H9 (cell line): Measurements from ENCODE around the gene UBE3A. TPM values are rescaled to one million over a fixed set of nuclear protein-coding genes. Genes with fewer than 3 reads are reported as not detected.

ENCODE experiments used
- DNase-seq: peaks from one replicate; pipeline ENCODE4 v3.0.0-alpha.2; 2017
- H2AFZ ChIP-seq: one replicate; pipeline ENCODE4 v1.6.1; 2013; ENCODE audit warnings: mild to moderate bottlenecking, low read length, control low read depth, moderate library complexity
- H2AK5ac ChIP-seq: 2 replicates; pipeline ENCODE4 v1.6.1; 2013; ENCODE audit warnings: low read length, control low read depth, mixed read lengths; ENCODE audit not compliant: insufficient read length
- H2BK120ac ChIP-seq: one replicate; pipeline ENCODE4 v1.6.1; 2013; ENCODE audit warnings: low read depth, mild to moderate bottlenecking, low read length, control low read depth, inconsistent platforms; ENCODE audit not compliant: poor library complexity, severe bottlenecking
- H2BK12ac ChIP-seq: 2 replicates; pipeline ENCODE4 v1.6.1; 2013; ENCODE audit warnings: low read length, control low read depth, mixed read lengths, low read depth; ENCODE audit not compliant: insufficient read length
- H2BK15ac ChIP-seq: 2 replicates; pipeline ENCODE4 v1.6.1; 2013; ENCODE audit warnings: low read depth, low read length, control low read depth
- H2BK20ac ChIP-seq: one replicate; pipeline ENCODE4 v1.6.1; 2013; ENCODE audit warnings: low read depth, mild to moderate bottlenecking, low read length, control low read depth, inconsistent platforms; ENCODE audit not compliant: poor library complexity, severe bottlenecking
- H2BK5ac ChIP-seq: 2 replicates; pipeline ENCODE4 v1.6.1; 2013; ENCODE audit warnings: low read length, control low read depth, mixed read lengths; ENCODE audit not compliant: insufficient read length
- H3K14ac ChIP-seq: 2 replicates; pipeline ENCODE4 v1.6.1; 2013; ENCODE audit warnings: low read length, control low read depth; ENCODE audit not compliant: insufficient read depth
- H3K18ac ChIP-seq: 2 replicates; pipeline ENCODE4 v1.6.1; 2013; ENCODE audit warnings: low read depth, mild to moderate bottlenecking, mixed read lengths, low read length, control low read depth; ENCODE audit not compliant: insufficient read length
- H3K23ac ChIP-seq: 2 replicates; pipeline ENCODE4 v1.6.1; 2013; ENCODE audit warnings: low read length, control low read depth, mixed read lengths, low read depth; ENCODE audit not compliant: insufficient read length
- H3K23me2 ChIP-seq: 2 replicates; pipeline ENCODE4 v1.6.1; 2013; ENCODE audit warnings: low read depth, mild to moderate bottlenecking, mixed read lengths, low read length, control low read depth; ENCODE audit not compliant: insufficient read length, poor library complexity, severe bottlenecking
- H3K27ac ChIP-seq: 2 replicates; pipeline ENCODE4 v1.5.1; 2013; ENCODE audit warnings: low read length, control low read depth, mixed read lengths, low read depth; ENCODE audit not compliant: insufficient read length
- H3K27me3 ChIP-seq: 2 replicates; pipeline ENCODE4 v1.6.1; 2013; ENCODE audit warnings: low read length, control low read depth, inconsistent platforms; ENCODE audit not compliant: insufficient read depth
- H3K4ac ChIP-seq: 2 replicates; pipeline ENCODE4 v1.6.1; 2013; ENCODE audit warnings: low read depth, mild to moderate bottlenecking, control low read depth, inconsistent platforms, low read length, moderate library complexity
- H3K4me1 ChIP-seq: 2 replicates; pipeline ENCODE4 v1.6.1; 2013; ENCODE audit warnings: low read length, control low read depth, inconsistent platforms; ENCODE audit not compliant: insufficient read depth
- H3K4me2 ChIP-seq: 2 replicates; pipeline ENCODE4 v1.6.1; 2013; ENCODE audit warnings: low read length, control low read depth, mixed read lengths; ENCODE audit not compliant: insufficient read length, insufficient read depth
- H3K56ac ChIP-seq: 2 replicates; pipeline ENCODE4 v1.6.1; 2013; ENCODE audit warnings: low read depth, mild to moderate bottlenecking, mixed read lengths, low read length, control low read depth; ENCODE audit not compliant: insufficient read length
- H3K79me1 ChIP-seq: 2 replicates; pipeline ENCODE4 v1.6.1; 2013; ENCODE audit warnings: low read depth, mild to moderate bottlenecking, moderate library complexity, low read length, control low read depth, inconsistent platforms; ENCODE audit not compliant: insufficient read depth, poor library complexity, severe bottlenecking
- H3K79me2 ChIP-seq: 2 replicates; pipeline ENCODE4 v1.6.1; 2013; ENCODE audit warnings: low read length, control low read depth, inconsistent platforms; ENCODE audit not compliant: insufficient read depth
- H3K9ac ChIP-seq: 2 replicates; pipeline ENCODE4 v1.6.1; 2013; ENCODE audit warnings: low read length, control low read depth, mixed read lengths; ENCODE audit not compliant: insufficient read length; ENCODE audit errors: extremely low read depth
- H3K9me3 ChIP-seq: one replicate; pipeline ENCODE4 v1.6.1; 2013; ENCODE audit warnings: low read depth, low read length, inconsistent platforms; ENCODE audit not compliant: control insufficient read depth
- H3T11ph ChIP-seq: one replicate; pipeline ENCODE4 v1.6.1; 2013; ENCODE audit warnings: mild to moderate bottlenecking, low read length, control low read depth, inconsistent platforms
- H4K20me1 ChIP-seq: one replicate; pipeline ENCODE4 v1.6.1; 2013; ENCODE audit not compliant: control insufficient read depth, insufficient read length, insufficient read depth
- H4K5ac ChIP-seq: 2 replicates; pipeline ENCODE4 v1.6.1; 2013; ENCODE audit warnings: low read depth, mild to moderate bottlenecking, mixed read lengths, low read length, control low read depth; ENCODE audit not compliant: insufficient read length
- H4K8ac ChIP-seq: replicated peaks from 2 replicates; pipeline ENCODE4 v1.6.1; 2013; ENCODE audit warnings: low read length, control low read depth, mixed read lengths, low read depth; ENCODE audit not compliant: insufficient read length
- H4K91ac ChIP-seq: 2 replicates; pipeline ENCODE4 v1.6.1; 2013; ENCODE audit warnings: low read depth, mild to moderate bottlenecking, moderate library complexity, mixed read lengths, low read length, control low read depth; ENCODE audit not compliant: insufficient read length
- H3K27ac Mint-ChIP-seq, 3 experiments: 2 replicates in 2 of 3; 3 replicates in 1 of 3; pipeline ENCODE4 v1.8.0; 2020 to 2021; ENCODE audit warnings: mixed read lengths in 3 of 3, mild to moderate bottlenecking in 1 of 3, moderate library complexity in 1 of 3
- H3K27me3 Mint-ChIP-seq: 2 replicates; pipeline ENCODE4 v1.8.0; 2021; ENCODE audit warnings: low read depth, mild to moderate bottlenecking, moderate library complexity, mixed read lengths
- H3K36me3 Mint-ChIP-seq, 3 experiments: 2 replicates in 2 of 3; 3 replicates in 1 of 3; pipeline ENCODE4 v1.8.0; 2020 to 2021; ENCODE audit warnings: low read depth in 3 of 3, mixed read lengths in 3 of 3; ENCODE audit not compliant: insufficient read depth in 1 of 3
- H3K4me1 Mint-ChIP-seq, 2 experiments: 2 replicates each; pipeline ENCODE4 v1.8.0; 2020; ENCODE audit warnings: mixed read lengths in 2 of 2
- H3K4me3 Mint-ChIP-seq, 2 experiments: 2 replicates in 1 of 2; 3 replicates in 1 of 2; pipeline ENCODE4 v1.8.0; 2020 to 2021; ENCODE audit warnings: mild to moderate bottlenecking in 2 of 2, mixed read lengths in 2 of 2, moderate library complexity in 1 of 2
- H3K9me3 Mint-ChIP-seq, 2 experiments: 2 replicates in 1 of 2; 3 replicates in 1 of 2; pipeline ENCODE4 v1.8.0; 2020; ENCODE audit warnings: mild to moderate bottlenecking in 2 of 2, mixed read lengths in 2 of 2, moderate library complexity in 1 of 2
- WGBS: extraction: QIAGEN DNeasy Blood & Tissue Kit; methylation state at CpG from one replicate; pipeline ENCODE4 v1.1.7; 2013; ENCODE audit warnings: missing lambda C conversion rate, low lambda C conversion rate, mixed read lengths; ENCODE audit not compliant: insufficient read length; ENCODE audit errors: extremely low coverage; 5-methylcytosine and 5-hydroxymethylcytosine counted together
- total RNA-seq: library from RNA; stranded (reverse); gene quantifications from 2 replicates; pipeline ENCODE4 v1.2.1, GENCODE V29; 2021
- TF ChIP-seq, protein P1 (sequence below): fragments of 200-600 bp; sonication (generic); conservative IDR thresholded peaks from 3 replicates; pipeline ENCODE4 v1.8.0; 2021; ENCODE audit warnings: antibody characterized with exemption, mild to moderate bottlenecking

Gene UBE3A
- total RNA-seq, 1 experiment from 2014 or later: 108 TPM

DNA sequence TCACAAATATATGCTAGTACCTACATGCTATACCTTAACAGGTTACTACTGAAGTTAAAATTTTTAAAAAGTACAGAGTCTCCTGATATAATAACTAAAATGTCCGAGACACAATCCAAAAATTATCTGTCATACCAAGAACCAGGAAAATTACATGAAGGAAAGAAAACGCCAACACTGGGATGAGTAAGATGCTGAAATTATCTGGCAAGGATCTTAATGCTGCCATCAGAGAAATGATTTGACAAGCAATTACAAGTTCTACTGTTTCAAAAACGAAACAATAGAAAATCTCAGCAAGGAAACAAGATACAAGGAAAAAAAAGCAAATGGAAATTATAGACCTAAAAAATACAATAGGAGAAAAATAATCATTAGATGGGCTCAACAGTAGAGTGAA, 92.5 kb downstream of the UBE3A start:
- Histone ChIP-seq H2BK120ac (no peak overlapping the region), H4K8ac (no peak overlapping the region), H3K4ac (no peak overlapping the region), H3K79me2 (no peaks in the 10 kb centered on the region), H2BK20ac (no peak overlapping the region), H2BK12ac (no peak overlapping the region), H3K18ac (no peak overlapping the region), H3K4me2 (no peak overlapping the region), H3K14ac (no peak overlapping the region), H3K79me1 (no peaks in the 10 kb centered on the region), H3K56ac (no peak overlapping the region), H2AK5ac (no peak overlapping the region), H3T11ph (no peak overlapping the region), H2BK5ac (no peak overlapping the region), H2AFZ (no peak overlapping the region), H3K27me3 (no peaks in the 10 kb centered on the region), H3K27ac (no peak overlapping the region), H3K4me1 (peaks cover 4% of the 10 kb centered on the region; the same call in 1 of the 2 replicates), H4K5ac (no peak overlapping the region), H3K23me2 (no peaks in the 10 kb centered on the region), H3K9ac (no peak overlapping the region), H4K91ac (no peak overlapping the region), H3K9me3 (no peaks in the 10 kb centered on the region), H2BK15ac (no peak overlapping the region), H3K23ac (no peak overlapping the region), H4K20me1 (no peaks in the 10 kb centered on the region)
- H3K27me3 Mint-ChIP-seq: no peaks in the 10 kb centered on the region
- TF ChIP-seq, protein P1, sequence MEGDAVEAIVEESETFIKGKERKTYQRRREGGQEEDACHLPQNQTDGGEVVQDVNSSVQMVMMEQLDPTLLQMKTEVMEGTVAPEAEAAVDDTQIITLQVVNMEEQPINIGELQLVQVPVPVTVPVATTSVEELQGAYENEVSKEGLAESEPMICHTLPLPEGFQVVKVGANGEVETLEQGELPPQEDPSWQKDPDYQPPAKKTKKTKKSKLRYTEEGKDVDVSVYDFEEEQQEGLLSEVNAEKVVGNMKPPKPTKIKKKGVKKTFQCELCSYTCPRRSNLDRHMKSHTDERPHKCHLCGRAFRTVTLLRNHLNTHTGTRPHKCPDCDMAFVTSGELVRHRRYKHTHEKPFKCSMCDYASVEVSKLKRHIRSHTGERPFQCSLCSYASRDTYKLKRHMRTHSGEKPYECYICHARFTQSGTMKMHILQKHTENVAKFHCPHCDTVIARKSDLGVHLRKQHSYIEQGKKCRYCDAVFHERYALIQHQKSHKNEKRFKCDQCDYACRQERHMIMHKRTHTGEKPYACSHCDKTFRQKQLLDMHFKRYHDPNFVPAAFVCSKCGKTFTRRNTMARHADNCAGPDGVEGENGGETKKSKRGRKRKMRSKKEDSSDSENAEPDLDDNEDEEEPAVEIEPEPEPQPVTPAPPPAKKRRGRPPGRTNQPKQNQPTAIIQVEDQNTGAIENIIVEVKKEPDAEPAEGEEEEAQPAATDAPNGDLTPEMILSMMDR: no peak
- H3K9me3 Mint-ChIP-seq: no peaks in the 10 kb centered on the region; a peak in 1 of 5 replicates
- peaks cover 12 to 37% (median 25%) of the 10 kb centered on the region in 3 experiments; a peak in 6 of 7 replicates for H3K36me3 Mint-ChIP-seq
- H3K4me1 Mint-ChIP-seq: peaks cover 44 to 48% of the 10 kb centered on the region in 2 experiments
- WGBS: no CpG with 5 or more reads among the region's 3 CpGs
- peak overlapping the region in 2 of 3 experiments; percentile 1 to 66; a peak in 2 of 7 replicates for H3K27ac Mint-ChIP-seq
- DNase-seq: no peak
- H3K4me3 Mint-ChIP-seq: no peak overlapping the region
